ENCODE data around the gene MACO1. TPM values are rescaled to one million over a fixed set of nuclear protein-coding genes. Genes with fewer than 3 reads are reported as not detected.

The MACO1 gene
- total and polyA plus RNA-seq, 9 of the 15 experiments (the other 6 are each of a cell fraction or from before 2014, with no cell fraction given) = 4.6 to 28.4 (median 21.7) TPM

GRCh38 chr1:25430967-25431881 is 527 bp downstream of the MACO1 start:
- Histone ChIP-seq H3K4me1 (replicated peaks in 1 of 2; ENCODE audit: control insufficient read depth in 2 of 2, insufficient read depth in 2 of 2, low read length in 2 of 2) (peaks cover 26 to 46% of the 10 kb centered on the region in 2 experiments), H4K20me1 (replicated peaks; ENCODE audit: control insufficient read depth, insufficient read depth, low read length) (0 out of 2 replicates have a peak, but pooled peaks cover 5% of the 10 kb centered on the region), H3K9ac (ENCODE audit: insufficient read depth in 1 of 2, low read depth in 2 of 2, low read length in 2 of 2) (peak overlapping the region; percentile 77 to 93), H2AFZ (ENCODE audit: low read depth, low read length) (peak overlapping the region; percentile 61; the same call in 1 of the 2 replicates), H3K36me3 (ENCODE audit: control insufficient read depth, insufficient read depth, low read length) (peaks cover 17% of the 10 kb centered on the region), H3K9me3 (replicated peaks; ENCODE audit: control insufficient read depth, insufficient read depth, low read depth, low read length) (no peaks in the 10 kb centered on the region), H3K79me2 (ENCODE audit: control insufficient read depth, insufficient read depth, low read length) (peaks cover 69% of the 10 kb centered on the region), H3K9me1 (ENCODE audit: control insufficient read depth, insufficient read depth, low read length) (no peaks in the 10 kb centered on the region), H3K4me3 (peak overlapping the region; percentile 78), H3K27me3 (ENCODE audit: control insufficient read depth in 2 of 2, insufficient read depth in 2 of 2, low read length in 2 of 2) (no peaks in the 10 kb centered on the region), H3K4me2 (ENCODE audit: insufficient read depth, low read length) (peak overlapping the region; percentile 90), H3K27ac (ENCODE audit: extremely low read depth, low read depth, low read length) (peak overlapping the region; percentile 92)
- under 1% methylated on average over 64 of the region's 89 CpGs for WGBS (ENCODE audit: insufficient coverage, low coverage, missing lambda C conversion rate)
- intact Hi-C loops (cut with micrococcal nuclease) = loop anchor here (5.0 to 10.0 kb wide), 2 partner anchors 36 to 146 kb away; no protein-coding TSS in a partner anchor
- DNase-seq (ENCODE audit: extremely low read depth in 1 of 4, low spot score in 3 of 4) (peak in 2 of 4 experiments; percentile 86 to 88), ATAC-seq (peak; percentile 11), FAIRE-seq (no peak)
- ChIA-PET POLR2A (interaction anchor here (0.6 to 3.1 kb wide), 15 partner anchors 8 to 205 kb away, joined by 3 to 15 read pairs (median 5); partner anchors contain the start of gene RSRP1), CTCF (ENCODE audit: low intra/inter-chr PET ratio) (interaction anchor here (0.7 kb wide), 1 partner anchor 45 kb away, joined by 3 read pairs; no protein-coding TSS in a partner anchor)
- BruUV-seq (replicated peaks) = no TSS peak
- in situ Hi-C loops (cut with MboI) = no loop called here
- TF ChIP-seq U2AF1 (optimal IDR thresholded peaks at IDR 0.05; ENCODE audit: low read depth, low read length) = no peak
- no peak for TF ChIP-seq JUN (IDR thresholded peaks at IDR 0.05; ENCODE audit: borderline replicate concordance, low read depth, low read length)
- TF ChIP-seq JUN (CRISPR knock-in tag; IDR thresholded peaks at IDR 0.05; ENCODE audit: borderline replicate concordance) = no peak
- TF ChIP-seq, protein P1, sequence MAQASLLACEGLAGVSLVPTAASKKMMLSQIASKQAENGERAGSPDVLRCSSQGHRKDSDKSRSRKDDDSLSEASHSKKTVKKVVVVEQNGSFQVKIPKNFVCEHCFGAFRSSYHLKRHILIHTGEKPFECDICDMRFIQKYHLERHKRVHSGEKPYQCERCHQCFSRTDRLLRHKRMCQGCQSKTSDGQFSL (CRISPR knock-in tag; IDR thresholded peaks at IDR 0.05) = peak; percentile 97
- TF ChIP-seq, protein P1 (tag; IDR thresholded peaks at IDR 0.05) = peak in 1 of 2 experiments; percentile 88; a peak in 2 of 4 replicates
- TF ChIP-seq ZNF23 (CRISPR knock-in tag; IDR thresholded peaks at IDR 0.05) = no peak
- TF ChIP-seq IRF2 (CRISPR knock-in tag; IDR thresholded peaks at IDR 0.05) = no peak
- TF ChIP-seq NCOA2 (IDR thresholded peaks at IDR 0.05; ENCODE audit: partially characterized antibody in 2 of 2) = no peak
- peak; percentile 26 for TF ChIP-seq KDM5B (IDR thresholded peaks at IDR 0.05; ENCODE audit: insufficient replicate concordance, low read depth, low read length)
- TF ChIP-seq ZNF561 (CRISPR knock-in tag; conservative IDR thresholded peaks at IDR 0.05) = no peak
- TF ChIP-seq POLR3G (IDR thresholded peaks at IDR 0.05; ENCODE audit: extremely low read depth, insufficient read length, insufficient replicate concordance) = no peak
- TF ChIP-seq FOXP1 (CRISPR knock-in tag; IDR thresholded peaks at IDR 0.05) = 0 out of 2 replicates have a peak, but pooled peaks have one; percentile 66
- TF ChIP-seq STAT5B (CRISPR knock-in tag; IDR thresholded peaks at IDR 0.05) = no peak
- TF ChIP-seq XRCC4 (IDR thresholded peaks at IDR 0.05; ENCODE audit: extremely low read depth, insufficient read depth, insufficient read length) = no peak
- TF ChIP-seq EP300 (IDR thresholded peaks at IDR 0.05; ENCODE audit: low read length) = no peak
- no peak for TF ChIP-seq EGR1 (conservative IDR thresholded peaks at IDR 0.05)
- no peak for TF ChIP-seq ETS2 (tag; IDR thresholded peaks at IDR 0.05; ENCODE audit: borderline replicate concordance, poor library complexity, severe bottlenecking)
- no peak for TF ChIP-seq GTF2F1 (IDR thresholded peaks at IDR 0.05; ENCODE audit: low read depth, low read length)
- TF ChIP-seq TRIM28 (IDR thresholded peaks at IDR 0.05) = no peak
- TF ChIP-seq SRSF9 (IDR thresholded peaks at IDR 0.05; ENCODE audit: borderline replicate concordance, low read depth, low read length) = no peak
- no peak for TF ChIP-seq ZNF197 (CRISPR knock-in tag; IDR thresholded peaks at IDR 0.05; ENCODE audit: low read depth)
- no peak for TF ChIP-seq NR3C1 (CRISPR knock-in tag; IDR thresholded peaks at IDR 0.05)

Measured in K562 (cell line).